K562 (cell line): ENCODE data around the gene CELSR3. TPM values are rescaled to one million over a fixed set of nuclear protein-coding genes. Genes with fewer than 3 reads are reported as not detected.

Experiments
- E2F1 ChIP-seq: sonication (generic); formaldehyde crosslinking; IDR thresholded peaks from 2 replicates; pipeline ENCODE4 v1.8.1; 2023; ENCODE audit warnings: mild to moderate bottlenecking, missing genetic modification reagents, moderate library complexity
- EGR1 ChIP-seq: fragments of 450-650 bp; conservative IDR thresholded peaks from 2 replicates; pipeline ENCODE4 v1.6.1; 2017; ENCODE audit warnings: mild to moderate bottlenecking
- FOXP4 ChIP-seq: sonication (generic); formaldehyde crosslinking; IDR thresholded peaks from 2 replicates; pipeline ENCODE4 v1.8.0; 2022; ENCODE audit warnings: mild to moderate bottlenecking, missing genetic modification reagents, borderline replicate concordance
- JUND ChIP-seq, 2 experiments: IDR thresholded peaks; 2 replicates in 1 of 2; 3 replicates in 1 of 2; pipeline ENCODE4 v1.6.1; 2011; ENCODE audit warnings: borderline replicate concordance in 2 of 2, low read depth in 2 of 2, low read length in 2 of 2, improper control_type of control experiment in 1 of 2, missing biosample characterization in 1 of 2, missing genetic modification characterization in 1 of 2, missing genetic modification reagents in 1 of 2
- KDM5B ChIP-seq: fragments of 200-600 bp; sonication (generic); IDR thresholded peaks from 2 replicates; pipeline ENCODE4 v1.6.1; 2012; ENCODE audit warnings: low read depth, mild to moderate bottlenecking, moderate library complexity, low read length, control low read depth, inconsistent platforms; ENCODE audit not compliant: insufficient replicate concordance
- MNT ChIP-seq, 2 experiments: fragments of 450-650 bp; conservative IDR thresholded peaks; 2 replicates each; pipeline ENCODE4 v1.6.1; 2017; ENCODE audit warnings: mild to moderate bottlenecking in 2 of 2, moderate library complexity in 2 of 2
- NONO ChIP-seq, 2 experiments: fragments of 200-400 bp in 1 of 2; fragments of 450-650 bp in 1 of 2; formaldehyde crosslinking in 1 of 2; IDR thresholded peaks; 2 replicates each; pipeline ENCODE4 v1.6.1; 2017; ENCODE audit warnings: low read depth in 2 of 2, mild to moderate bottlenecking in 2 of 2, moderate library complexity in 2 of 2, low read length in 1 of 2
- RB1 ChIP-seq: fragments of 450-650 bp; IDR thresholded peaks from 2 replicates; pipeline ENCODE4 v1.6.1; 2017; ENCODE audit warnings: low read depth, mild to moderate bottlenecking
- RBBP5 ChIP-seq: fragments of 200-600 bp; sonication (generic); IDR thresholded peaks from 2 replicates; pipeline ENCODE4 v1.6.1; 2012; ENCODE audit warnings: borderline replicate concordance, mild to moderate bottlenecking, low read length, control low read depth, inconsistent platforms; ENCODE audit not compliant: insufficient read depth, poor library complexity, severe bottlenecking
- SIX5 ChIP-seq, 2 experiments: IDR thresholded peaks; 2 replicates each; pipeline ENCODE4 v1.6.1; 2011; ENCODE audit warnings: low read length in 2 of 2, borderline replicate concordance in 1 of 2, low read depth in 1 of 2, mild to moderate bottlenecking in 1 of 2, moderate library complexity in 1 of 2; ENCODE audit not compliant: insufficient read depth in 1 of 2
- TFE3 ChIP-seq: fragments of 450-650 bp; formaldehyde crosslinking; IDR thresholded peaks from 2 replicates; pipeline ENCODE4 v1.4.0; 2020; ENCODE audit warnings: mild to moderate bottlenecking, mixed read lengths
- ZNF518B ChIP-seq: fragments of 250-450 bp; sonication (Bioruptor Pico); IDR thresholded peaks from 2 replicates; pipeline ENCODE4 v1.5.0; 2021; ENCODE audit warnings: mild to moderate bottlenecking, moderate library complexity
- polyA plus RNA-seq, 8 experiments: library from polyadenylated mRNA; depleted of rRNA in 4 of 8; stranded (reverse) in 5 of 8; unstranded in 3 of 8; fragments of >200 nt; fragmentation: Nextera tagmentation in 2 of 8; fragmentation: Illumina TruSeq in 1 of 8; extraction: Ambion mirVana in 2 of 8; extraction: Trizol in 1 of 8; gene quantifications; 2 replicates each; pipeline versions ENCODE4 v1.2.1 to v1.2.3, GENCODE V29; 2011 to 2014; ENCODE audit warnings: inconsistent platforms in 1 of 8, missing spikeins in 1 of 8
- total RNA-seq, 7 experiments: library from RNA; depleted of rRNA in 6 of 7; stranded (reverse); fragments of >200 nt in 6 of 7; fragmentation: Illumina TruSeq in 2 of 7; extraction: Trizol in 2 of 7; gene quantifications; 2 replicates each; pipeline versions ENCODE4 v1.2.1 to v1.2.3, GENCODE V29; 2011 to 2021; ENCODE audit warnings: low replicate concordance in 1 of 7

CELSR3 gene
- total and polyA plus RNA-seq, 9 of the 15 experiments (the other 6 are each of a cell fraction or from before 2014, with no cell fraction given) = 0.10 to 2.7 (median 0.76) TPM

GRCh38 chr3:48685603-48686511 is 23.2 kb upstream of the CELSR3 start, which contains the start of gene NCKIPSD (continued):
- TF ChIP-seq SIX5 (IDR thresholded peaks at IDR 0.05; ENCODE audit: borderline replicate concordance in 1 of 2, insufficient read depth in 1 of 2, low read depth in 1 of 2, low read length in 2 of 2) = no peak
- peak; percentile 89 for TF ChIP-seq KDM5B
- peak; percentile 87 for TF ChIP-seq RB1
- TF ChIP-seq EGR1 = no peak
- TF ChIP-seq RBBP5 = peak; percentile 89
- TF ChIP-seq ZNF518B (CRISPR knock-in tag) = no peak
- peak in 1 of 2 experiments; percentile 41; a peak in 1 of 4 replicates for TF ChIP-seq MNT (conservative IDR thresholded peaks at IDR 0.05)
- TF ChIP-seq E2F1 (CRISPR knock-in tag) = peak; percentile 71; the same call in 1 of the 2 replicates
- no peak for TF ChIP-seq TFE3 (CRISPR knock-in tag)
- TF ChIP-seq NONO (IDR thresholded peaks at IDR 0.05; ENCODE audit: low read depth in 2 of 2, low read length in 1 of 2) = peak in 1 of 2 experiments; percentile 55; a peak in 1 of 4 replicates
- TF ChIP-seq FOXP4 (CRISPR knock-in tag) = 0 out of 2 replicates have a peak, but pooled peaks have one; percentile 34
- TF ChIP-seq JUND (IDR thresholded peaks at IDR 0.05; ENCODE audit: borderline replicate concordance, low read depth, low read length) = peak; percentile 36; the same call in 1 of the 2 replicates
- 0 out of 3 replicates have a peak, but pooled peaks have one; percentile 17 for TF ChIP-seq JUND (tag; IDR thresholded peaks at IDR 0.05; ENCODE audit: borderline replicate concordance, low read depth, low read length)
